ENCODE measurements around the gene MCOLN2. TPM values are rescaled to one million over a fixed set of nuclear protein-coding genes. Genes with fewer than 3 reads are reported as not detected.

The MCOLN2 gene
- total RNA-seq, 2 experiments from 2014 or later: 104 to 188 TPM

- TF ChIP-seq EZH2phosphoT487 (IDR thresholded peaks at IDR 0.05; ENCODE audit: borderline replicate concordance, low read depth, low read length) (no peak), CTCF (conservative IDR thresholded peaks at IDR 0.05; ENCODE audit: low read length) (no peak)
- H3K9me2 ChIP-seq (ENCODE audit: insufficient read depth, low read length): no peaks in the 10 kb centered on the region
- peak; percentile 32 for DNase-seq (ENCODE audit: low spot score)
- H3K79me2 ChIP-seq (ENCODE audit: insufficient read depth, low read depth, low read length): peaks cover 69% of the 10 kb centered on the region
- H3K27ac ChIP-seq (ENCODE audit: low read depth, low read length, poor library complexity, severe bottlenecking): peak overlapping the region; percentile 54
- no peaks in the 10 kb centered on the region for H3K9me3 ChIP-seq (ENCODE audit: low read length)
- H4K20me1 ChIP-seq (ENCODE audit: insufficient read depth, low read length): peaks cover 5% of the 10 kb centered on the region; the same call in 1 of the 2 replicates
- no TSS peak for BruUV-seq (replicated peaks)
- H3K36me3 ChIP-seq (ENCODE audit: insufficient read depth, low read length): peaks cover 47% of the 10 kb centered on the region
- POLR2A ChIA-PET: interaction anchor here (0.6 to 2.8 kb wide), 14 partner anchors 10 to 304 kb away, joined by 3 to 18 read pairs (median 4); partner anchors contain the start of genes BCL10 and C1orf52
- CTCF ChIA-PET (ENCODE audit: unreplicated experiment): interaction anchor here (1.2 to 1.4 kb wide), 3 partner anchors 12 to 22 kb away, joined by 3 to 4 read pairs (median 3); no protein-coding TSS in a partner anchor
- peaks cover 52% of the 10 kb centered on the region for H3K4me1 ChIP-seq (ENCODE audit: insufficient read depth, low read length, poor library complexity, severe bottlenecking)
- intact Hi-C loops (cut with micrococcal nuclease; ENCODE audit: unreplicated experiment): loop anchor here (1.0 to 5.0 kb wide), 3 partner anchors 17 to 305 kb away; partner anchors contain the start of gene BCL10
- peak overlapping the region; percentile 41 for H3K4me3 ChIP-seq (ENCODE audit: low read depth, low read length, poor library complexity, severe bottlenecking)
- peak overlapping the region; percentile 69 for H3K4me2 ChIP-seq (ENCODE audit: low read length)
- no peak overlapping the region for H2AFZ ChIP-seq (ENCODE audit: low read length)
Measured at GRCh38 chr1:84971957-84972356, 25.0 kb downstream of the MCOLN2 start.

- peaks cover 5% of the 10 kb centered on the region; the same call in 1 of the 2 replicates for H4K20me1 ChIP-seq (ENCODE audit: insufficient read depth, low read length)
- peaks cover 60% of the 10 kb centered on the region for H3K36me3 ChIP-seq (ENCODE audit: insufficient read depth, low read length)
- intact Hi-C loops (cut with micrococcal nuclease; ENCODE audit: unreplicated experiment): loop anchor here (5.0 kb wide), 1 partner anchor 308 kb away; the partner anchor contains the start of gene BCL10
- no peak overlapping the region for H3K27ac ChIP-seq (ENCODE audit: low read depth, low read length, poor library complexity, severe bottlenecking)
- peaks cover 50% of the 10 kb centered on the region for H3K79me2 ChIP-seq (ENCODE audit: insufficient read depth, low read depth, low read length)
- no peak overlapping the region for H3K4me3 ChIP-seq (ENCODE audit: low read depth, low read length, poor library complexity, severe bottlenecking)
- POLR2A ChIA-PET: interaction anchor here (1.8 kb wide), 2 partner anchors 9 to 11 kb away, joined by 4 read pairs; no protein-coding TSS in a partner anchor
- BruUV-seq (replicated peaks): no TSS peak
- no peak overlapping the region for H2AFZ ChIP-seq (ENCODE audit: low read length)
- H3K4me2 ChIP-seq (ENCODE audit: low read length): no peak overlapping the region
- H3K9me2 ChIP-seq (ENCODE audit: insufficient read depth, low read length): no peaks in the 10 kb centered on the region
- no peak for TF ChIP-seq EZH2phosphoT487 (IDR thresholded peaks at IDR 0.05; ENCODE audit: borderline replicate concordance, low read depth, low read length)
- no peak for TF ChIP-seq CTCF (conservative IDR thresholded peaks at IDR 0.05; ENCODE audit: low read length)
- H3K4me1 ChIP-seq (ENCODE audit: insufficient read depth, low read length, poor library complexity, severe bottlenecking): peaks cover 34% of the 10 kb centered on the region
- CTCF ChIA-PET (ENCODE audit: unreplicated experiment): no interaction called here
- no peaks in the 10 kb centered on the region for H3K9me3 ChIP-seq (ENCODE audit: low read length)
- no peak for DNase-seq (ENCODE audit: low spot score)
Measured at GRCh38 chr1:84969489-84970250, 27.2 kb downstream of the MCOLN2 start.
